K562 (cell line): Measurements from ENCODE around the gene GALNT9. TPM values are rescaled to one million over a fixed set of nuclear protein-coding genes. Genes with fewer than 3 reads are reported as not detected.

ENCODE experiments used
- ATAC-seq: fragments of 200-7000 bp; cut with Tn5 transposase; 3 replicates; pipeline ENCODE4 v1.9.1; 2020; ENCODE audit warnings: moderate library complexity
- BruUV-seq: library from RNA; stranded (reverse); fragments of 400-500 nt; replicated peaks from 2 replicates; lab custom pipeline; 2021; lab: Mats Ljungman, UMichigan
- CTCF ChIA-PET: fragments of 300-600 bp; formaldehyde crosslinking; extraction: SDS; loops from one replicate; lab custom pipeline; 2021; ENCODE audit warnings: low intra/inter-chr PET ratio; lab: Yijun Ruan, JAX
- POLR2A ChIA-PET: fragments of 300-600, 350-650 bp; sonication (Branson Sonifier 250); formaldehyde crosslinking; extraction: SDS; loops from one replicate; lab custom pipeline; 2021; ENCODE audit warnings: antibody characterized with exemption, inconsistent platforms; lab: Yijun Ruan, JAX
- DNase-seq, 4 experiments: peaks; one replicate each; pipeline versions ENCODE4 v3.0.0 to v3.0.0-alpha.2; 2011 to 2018; ENCODE audit warnings: low spot score in 3 of 4, mixed read lengths in 3 of 4; ENCODE audit errors: extremely low read depth in 1 of 4
- FAIRE-seq: peaks from 2 replicates; lab custom pipeline; 2011; peaks lifted over from hg19 to GRCh38; lab: Jason Lieb, UNC
- H2AFZ ChIP-seq: 2 replicates; pipeline ENCODE4 v1.6.0; 2011; ENCODE audit warnings: low read depth, low read length, control low read depth, inconsistent platforms
- H3K27ac ChIP-seq: fragments of 200-600 bp; 3 replicates; pipeline ENCODE4 v1.8.0; 2011; ENCODE audit warnings: low read depth, mild to moderate bottlenecking, control low read depth, inconsistent platforms, low read length, moderate library complexity, mixed read lengths; ENCODE audit errors: extremely low read depth
- H3K27me3 ChIP-seq, 2 experiments: fragments of 300-600 bp in 1 of 2; 2 replicates in 1 of 2; 3 replicates in 1 of 2; pipeline versions ENCODE4 v1.6.0 to v1.8.0; 2011; ENCODE audit warnings: inconsistent platforms in 2 of 2, low read length in 2 of 2, mild to moderate bottlenecking in 1 of 2, mixed read lengths in 1 of 2, moderate library complexity in 1 of 2; ENCODE audit not compliant: control insufficient read depth in 2 of 2, insufficient read depth in 2 of 2
- H3K36me3 ChIP-seq: fragments of 300-600 bp; 3 replicates; pipeline ENCODE4 v1.8.0; 2011; ENCODE audit warnings: mild to moderate bottlenecking, low read length, inconsistent platforms; ENCODE audit not compliant: control insufficient read depth, insufficient read depth
- H3K4me1 ChIP-seq, 2 experiments: fragments of 200-600 bp in 1 of 2; replicated peaks in 1 of 2; 2 replicates in 1 of 2; 3 replicates in 1 of 2; pipeline versions ENCODE4 v1.5.1 to v1.8.0; 2011; ENCODE audit warnings: inconsistent platforms in 2 of 2, low read length in 2 of 2, mild to moderate bottlenecking in 1 of 2, mixed read lengths in 1 of 2, moderate library complexity in 1 of 2; ENCODE audit not compliant: control insufficient read depth in 2 of 2, insufficient read depth in 2 of 2
- H3K4me2 ChIP-seq: 2 replicates; pipeline ENCODE4 v1.6.1; 2011; ENCODE audit warnings: low read length, control low read depth, inconsistent platforms, mixed read lengths; ENCODE audit not compliant: insufficient read depth
- H3K4me3 ChIP-seq: fragments of 200-600 bp; sonication (generic), shearing (Covaris generic); 2 replicates; pipeline ENCODE4 v1.5.1; 2016; ENCODE audit warnings: control low read depth, inconsistent platforms
- H3K79me2 ChIP-seq: fragments of 200-600 bp; 3 replicates; pipeline ENCODE4 v1.8.0; 2011; ENCODE audit warnings: low read length, inconsistent platforms; ENCODE audit not compliant: control insufficient read depth, insufficient read depth
- H3K9ac ChIP-seq, 2 experiments: 2 replicates each; pipeline versions ENCODE4 v1.6.0 to v1.6.1; 2011; ENCODE audit warnings: low read depth in 2 of 2, low read length in 2 of 2, control low read depth in 1 of 2, inconsistent platforms in 1 of 2, mild to moderate bottlenecking in 1 of 2, mixed read lengths in 1 of 2; ENCODE audit not compliant: insufficient read depth in 1 of 2
- H3K9me1 ChIP-seq: one replicate; pipeline ENCODE4 v1.6.0; 2011; ENCODE audit warnings: inconsistent platforms, mild to moderate bottlenecking, low read length, moderate library complexity; ENCODE audit not compliant: control insufficient read depth, insufficient read depth
- H3K9me3 ChIP-seq: replicated peaks from 2 replicates; pipeline ENCODE4 v1.5.1; 2011; ENCODE audit warnings: low read depth, low read length, inconsistent platforms; ENCODE audit not compliant: control insufficient read depth, insufficient read depth
- H4K20me1 ChIP-seq: replicated peaks from 2 replicates; pipeline ENCODE4 v1.6.1; 2011; ENCODE audit warnings: low read length, inconsistent platforms, mixed read lengths; ENCODE audit not compliant: control insufficient read depth, insufficient read depth
- ARID3B ChIP-seq: fragments of 250-450 bp; sonication (Bioruptor Pico); IDR thresholded peaks from 2 replicates; pipeline ENCODE4 v1.4.0; 2020; ENCODE audit warnings: borderline replicate concordance
- CHD7 ChIP-seq: fragments of 200-600 bp; sonication (generic); IDR thresholded peaks from one replicate; pipeline ENCODE4 v1.6.1; 2012; ENCODE audit warnings: mild to moderate bottlenecking, low read depth, low read length, inconsistent platforms
- FOXK1 ChIP-seq: sonication (generic); formaldehyde crosslinking; IDR thresholded peaks from 2 replicates; pipeline ENCODE4 v1.8.0; 2022; ENCODE audit warnings: missing genetic modification reagents, mild to moderate bottlenecking, borderline replicate concordance
- LEF1 ChIP-seq: fragments of 450-650 bp; IDR thresholded peaks from 2 replicates; pipeline ENCODE4 v1.6.1; 2016; ENCODE audit warnings: mild to moderate bottlenecking
- PYGO2 ChIP-seq: fragments of 450-650 bp; IDR thresholded peaks from 2 replicates; pipeline ENCODE4 v1.6.1; 2016; ENCODE audit warnings: mild to moderate bottlenecking, missing genetic modification characterization, moderate library complexity, missing compliant biosample characterization
- WGBS: fragments of 100-300 bp; shearing (Covaris generic); methylation state at CpG from one replicate; pipeline ENCODE4 v1.1.6; 2016; ENCODE audit warnings: low coverage, mixed read lengths; ENCODE audit not compliant: insufficient coverage; ENCODE audit errors: missing lambda C conversion rate; 5-methylcytosine and 5-hydroxymethylcytosine counted together
- in situ Hi-C: fragments of 300-500 bp; cut with MboI; formaldehyde crosslinking; loops from 4 replicates; pipeline ENCODE4 v1.15.0; 2018; ENCODE audit warnings: inconsistent platforms, mixed read lengths
- intact Hi-C: fragments of 100-400 bp; cut with micrococcal nuclease; formaldehyde crosslinking; loops from 2 replicates; pipeline ENCODE4 v1.14.2; 2022
- polyA plus RNA-seq, 8 experiments: library from polyadenylated mRNA; depleted of rRNA in 4 of 8; stranded (reverse) in 5 of 8; unstranded in 3 of 8; fragments of >200 nt; fragmentation: Nextera tagmentation in 2 of 8; fragmentation: Illumina TruSeq in 1 of 8; extraction: Ambion mirVana in 2 of 8; extraction: Trizol in 1 of 8; gene quantifications; 2 replicates each; pipeline versions ENCODE4 v1.2.1 to v1.2.3, GENCODE V29; 2011 to 2014; ENCODE audit warnings: inconsistent platforms in 1 of 8, missing spikeins in 1 of 8
- total RNA-seq, 7 experiments: library from RNA; depleted of rRNA in 6 of 7; stranded (reverse); fragments of >200 nt in 6 of 7; fragmentation: Illumina TruSeq in 2 of 7; extraction: Trizol in 2 of 7; gene quantifications; 2 replicates each; pipeline versions ENCODE4 v1.2.1 to v1.2.3, GENCODE V29; 2011 to 2021; ENCODE audit warnings: low replicate concordance in 1 of 7

The GALNT9 gene
- total and polyA plus RNA-seq, 9 of the 15 experiments (the other 6 are each of a cell fraction or from before 2014, with no cell fraction given): not detected

DNA sequence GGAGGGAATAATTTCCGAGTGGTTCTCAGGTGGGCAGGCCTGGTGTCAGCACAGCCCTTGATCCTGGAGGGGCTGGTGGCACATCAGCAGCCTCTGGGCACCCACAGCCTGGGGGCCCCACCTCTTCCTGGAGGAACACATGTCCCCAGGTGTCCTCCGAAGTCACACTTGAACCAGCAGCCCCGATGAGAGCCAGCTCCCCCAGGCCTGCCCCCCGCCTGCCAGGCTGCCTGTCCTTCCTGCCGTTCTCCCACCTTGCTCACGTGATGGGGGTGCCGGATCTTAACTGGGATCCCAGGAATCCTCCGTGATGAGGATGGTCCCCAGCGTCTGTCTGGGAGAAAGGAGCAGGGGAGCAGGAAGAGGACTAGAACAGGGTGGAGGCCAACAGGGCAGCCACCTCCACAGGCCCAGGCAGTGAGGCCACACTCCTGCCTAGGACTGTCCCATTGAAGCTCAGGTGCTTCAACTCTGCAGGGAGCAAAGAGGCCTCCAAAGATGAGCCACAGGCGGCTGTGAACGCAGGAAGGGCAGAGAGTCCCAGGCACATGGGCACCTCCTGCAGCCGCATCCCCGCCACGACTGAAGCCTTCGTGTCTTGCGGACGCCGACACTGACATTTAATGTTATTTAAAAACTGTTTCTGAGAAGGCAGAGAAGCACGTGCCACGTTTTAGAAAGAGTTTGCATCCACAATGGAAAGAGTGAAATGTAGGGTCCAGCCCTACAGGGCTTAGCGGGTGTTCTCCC is 77.5 kb downstream of the GALNT9 start:
- no peak overlapping the region for H3K9ac ChIP-seq
- BruUV-seq: no TSS peak
- peaks cover 52 to 83% of the 10 kb centered on the region in 2 experiments for H3K27me3 ChIP-seq
- H3K4me3 ChIP-seq: no peak overlapping the region
- ChIA-PET CTCF (no interaction called here), POLR2A (no interaction called here)
- no peaks in the 10 kb centered on the region for H3K36me3 ChIP-seq
- 0 out of 2 replicates have a peak, but pooled peaks cover 2% of the 10 kb centered on the region for H4K20me1 ChIP-seq
- in situ Hi-C loops: no loop called here
- no peaks in the 10 kb centered on the region for H3K79me2 ChIP-seq
- WGBS: 32% methylated on average over 19 of the region's 21 CpGs
- H3K9me1 ChIP-seq: no peaks in the 10 kb centered on the region
- no peak overlapping the region for H2AFZ ChIP-seq
- TF ChIP-seq ARID3B (CRISPR knock-in tag) (no peak), FOXK1 (CRISPR knock-in tag) (no peak), CHD7 (no peak), PYGO2 (tag) (no peak), LEF1 (no peak)
- intact Hi-C loops: no loop called here
- ATAC-seq: no peak
- no peak for DNase-seq
- no peak for FAIRE-seq
- no peak overlapping the region for H3K4me2 ChIP-seq
- H3K27ac ChIP-seq: no peak overlapping the region
- no peaks in the 10 kb centered on the region for H3K9me3 ChIP-seq
- no peaks in the 10 kb centered on the region; a peak in 1 of 5 replicates for H3K4me1 ChIP-seq
